CD8-positive, alpha-beta memory T cell (primary cell): Measurements from ENCODE around the gene SPRN. TPM values are rescaled to one million over a fixed set of nuclear protein-coding genes. Genes with fewer than 3 reads are reported as not detected.
A peak's percentile ranks its signal among the peaks of the same experiment; 100 is the strongest.
"Not testable (repeated sequence)": the region's sequence is repeated elsewhere in the genome, so short reads cannot be mapped to it uniquely, and the experiment has no call there.

Experiments used
- CTCF ChIA-PET: fragments of 350-600 bp; sonication (Branson Sonifier 250); formaldehyde crosslinking; loops from one replicate; lab custom pipeline; 2021; ENCODE audit warnings: antibody characterized with exemption; lab: Charles Lee
- POLR2A ChIA-PET: fragments of 350-600 bp; sonication (Branson Sonifier 250); formaldehyde crosslinking; loops from one replicate; lab custom pipeline; 2021; ENCODE audit warnings: antibody characterized with exemption; lab: Charles Lee
- DNase-seq, 5 donors: peaks; one replicate each; pipeline versions ENCODE4 v3.0.0 to v3.0.0-alpha.2; 2020 to 2022; ENCODE audit warnings: mixed read lengths in 1 of 5
- H3K27ac ChIP-seq: one replicate; pipeline ENCODE4 v1.7.0; 2013; ENCODE audit warnings: low read depth, mild to moderate bottlenecking, low read length, moderate library complexity
- H3K27me3 ChIP-seq: 2 replicates; pipeline ENCODE4 v1.7.0; 2013; ENCODE audit warnings: low read length, mild to moderate bottlenecking; ENCODE audit not compliant: insufficient read depth, poor library complexity, severe bottlenecking
- H3K36me3 ChIP-seq: 2 replicates; pipeline ENCODE4 v1.7.0; 2013; ENCODE audit warnings: mild to moderate bottlenecking, low read length, moderate library complexity; ENCODE audit not compliant: insufficient read depth
- H3K4me1 ChIP-seq: 2 replicates; pipeline ENCODE4 v1.7.0; 2013; ENCODE audit warnings: mild to moderate bottlenecking, low read length, moderate library complexity; ENCODE audit not compliant: insufficient read depth
- H3K4me3 ChIP-seq: 2 replicates; pipeline ENCODE4 v1.7.0; 2013; ENCODE audit warnings: mild to moderate bottlenecking, low read length
- H3K9me3 ChIP-seq: 2 replicates; pipeline ENCODE4 v1.7.0; 2013; ENCODE audit warnings: mild to moderate bottlenecking, low read length
- H3K27ac Mint-ChIP-seq, 8 donors: one replicate each; pipeline ENCODE4 v1.8.0; 2020 to 2021; ENCODE audit warnings: mixed read lengths in 8 of 8, mild to moderate bottlenecking in 6 of 8, inconsistent platforms in 3 of 8, moderate library complexity in 3 of 8
- H3K27me3 Mint-ChIP-seq, 2 donors: one replicate each; pipeline ENCODE4 v1.8.0; 2020 to 2021; ENCODE audit warnings: mixed read lengths in 2 of 2, mild to moderate bottlenecking in 1 of 2, moderate library complexity in 1 of 2
- H3K36me3 Mint-ChIP-seq, 3 donors: one replicate each; pipeline ENCODE4 v1.8.0; 2020 to 2021; ENCODE audit warnings: mixed read lengths in 3 of 3, inconsistent platforms in 1 of 3, mild to moderate bottlenecking in 1 of 3
- H3K4me1 Mint-ChIP-seq, 3 donors: one replicate each; pipeline ENCODE4 v1.8.0; 2020 to 2021; ENCODE audit warnings: mixed read lengths in 3 of 3, inconsistent platforms in 1 of 3, mild to moderate bottlenecking in 1 of 3
- H3K4me3 Mint-ChIP-seq, 7 donors: one replicate each; pipeline ENCODE4 v1.8.0; 2020 to 2021; ENCODE audit warnings: mixed read lengths in 7 of 7, mild to moderate bottlenecking in 6 of 7, moderate library complexity in 4 of 7, inconsistent platforms in 2 of 7
- H3K9me3 Mint-ChIP-seq, 5 donors: one replicate each; pipeline ENCODE4 v1.8.0; 2020 to 2022; ENCODE audit warnings: mixed read lengths in 5 of 5, mild to moderate bottlenecking in 3 of 5, moderate library complexity in 2 of 5, inconsistent platforms in 1 of 5
- polyA plus RNA-seq: library from polyadenylated mRNA; unstranded; fragments of 300-500 nt; fragmentation: Illumina TruSeq; gene quantifications from one replicate; pipeline ENCODE4 v1.2.3, GENCODE V29; 2021
- total RNA-seq, 2 experiments: library from RNA; stranded (reverse); gene quantifications; one replicate each; pipeline ENCODE4 v1.2.3, GENCODE V29; 2021

SPRN gene
- total and polyA plus RNA-seq, 3 experiments from 2014 or later, result 0.43 TPM; not detected in 2

DNA sequence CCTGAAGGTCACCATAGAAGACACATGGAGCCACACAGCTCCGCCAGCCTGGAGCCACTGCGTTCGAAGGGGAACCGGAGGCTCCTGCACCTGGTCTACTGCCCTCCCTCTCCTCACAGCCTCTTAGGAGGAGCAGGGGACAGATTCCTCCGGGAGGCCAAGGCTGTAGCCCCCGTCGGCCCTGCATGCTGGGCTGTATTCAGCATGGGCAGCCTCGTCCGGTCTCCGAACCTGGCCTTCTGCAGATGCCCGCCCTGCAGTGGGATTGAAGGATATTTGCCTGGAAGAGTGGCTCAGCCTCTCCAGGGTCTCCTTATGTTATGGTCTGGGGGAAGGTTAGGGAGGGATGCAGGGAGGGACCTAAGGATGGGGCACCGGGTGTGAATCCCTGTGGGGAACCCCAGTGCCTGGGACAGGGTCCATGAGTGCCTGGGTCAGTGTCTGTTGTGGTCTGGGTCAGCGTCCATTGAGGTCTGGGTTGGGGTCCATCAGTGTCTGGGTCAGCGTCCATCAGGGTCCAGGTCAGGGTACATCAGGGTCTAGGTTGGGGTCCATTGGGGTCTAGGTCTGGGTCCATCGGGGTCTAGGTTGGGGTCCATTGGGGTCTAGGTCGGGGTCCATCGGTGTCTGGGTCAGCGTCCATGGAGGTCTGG is 16.3 kb upstream of the SPRN start:
- Mint-ChIP-seq H3K27me3 (peaks cover 10 to 14% of the 10 kb centered on the region in 2 donors), H3K27ac (peak overlapping the region in 4 of 8 donors; percentile 17 to 90 (median 71)), H3K4me1 (peaks cover 29 to 33% (median 33%) of the 10 kb centered on the region in 3 donors), H3K4me3 (peak overlapping the region in 2 of 7 donors; percentile 19 to 41), H3K9me3 (peaks cover 0 to 7% (median 6%) of the 10 kb centered on the region in 5 donors), H3K36me3 (peaks cover 0 to 14% (median 3%) of the 10 kb centered on the region in 3 donors)
- Histone ChIP-seq H3K4me3 (no peak overlapping the region), H3K4me1 (peaks cover 7% of the 10 kb centered on the region), H3K27me3 (no peaks in the 10 kb centered on the region), H3K27ac (no peak overlapping the region), H3K9me3 (no peaks in the 10 kb centered on the region), H3K36me3 (no peaks in the 10 kb centered on the region)
- peak in 1 of 5 donors; percentile 41 for DNase-seq
- ChIA-PET CTCF (no interaction called here), POLR2A (no interaction called here)

DNA sequence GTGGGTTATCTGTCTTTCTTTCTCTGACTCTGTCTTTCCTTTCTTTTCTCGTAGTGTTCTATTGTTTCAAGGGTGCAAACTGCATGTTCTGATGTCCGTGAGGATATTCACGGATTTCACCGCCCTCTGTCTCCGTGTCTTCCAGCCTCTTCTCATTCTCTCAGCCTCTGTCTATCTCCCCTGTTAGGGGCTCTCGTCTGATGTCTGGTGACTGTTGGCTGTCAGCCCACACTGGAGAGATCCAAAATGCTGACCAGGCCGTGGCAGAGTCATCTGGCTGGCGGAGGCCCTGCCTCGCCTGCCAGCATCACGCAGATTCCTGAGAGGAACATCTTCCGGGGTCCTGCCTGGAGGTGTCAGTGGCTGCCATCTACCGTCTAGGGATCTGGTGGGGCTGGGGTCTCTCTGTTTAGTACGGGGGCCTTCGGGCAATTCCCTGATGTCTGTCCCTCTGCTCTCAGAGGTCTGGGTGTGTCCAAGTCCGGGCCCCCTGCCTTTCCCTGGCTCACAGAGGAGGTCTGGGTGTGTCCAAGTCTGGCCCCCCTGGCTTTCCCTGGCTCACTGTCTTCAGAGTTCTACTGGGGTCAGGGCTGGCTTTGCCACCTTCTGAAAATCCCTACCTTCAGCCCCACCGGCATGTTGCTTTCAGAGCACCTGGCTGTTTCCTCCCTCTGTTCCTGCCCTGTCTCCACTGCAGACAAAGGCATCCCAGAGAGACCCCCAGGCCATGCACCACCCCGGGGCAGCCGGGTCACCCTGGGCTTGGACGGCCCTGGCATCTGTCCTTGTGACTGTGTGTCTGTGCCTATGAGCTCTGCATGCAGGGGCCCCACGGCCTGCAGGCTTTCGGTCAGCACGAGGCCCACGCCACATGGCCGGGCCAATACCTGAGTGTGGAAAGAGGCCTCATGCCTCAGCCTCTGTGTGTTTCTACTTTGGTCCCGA is 15.4 kb upstream of the SPRN start:
- POLR2A ChIA-PET, result no interaction called here

DNA sequence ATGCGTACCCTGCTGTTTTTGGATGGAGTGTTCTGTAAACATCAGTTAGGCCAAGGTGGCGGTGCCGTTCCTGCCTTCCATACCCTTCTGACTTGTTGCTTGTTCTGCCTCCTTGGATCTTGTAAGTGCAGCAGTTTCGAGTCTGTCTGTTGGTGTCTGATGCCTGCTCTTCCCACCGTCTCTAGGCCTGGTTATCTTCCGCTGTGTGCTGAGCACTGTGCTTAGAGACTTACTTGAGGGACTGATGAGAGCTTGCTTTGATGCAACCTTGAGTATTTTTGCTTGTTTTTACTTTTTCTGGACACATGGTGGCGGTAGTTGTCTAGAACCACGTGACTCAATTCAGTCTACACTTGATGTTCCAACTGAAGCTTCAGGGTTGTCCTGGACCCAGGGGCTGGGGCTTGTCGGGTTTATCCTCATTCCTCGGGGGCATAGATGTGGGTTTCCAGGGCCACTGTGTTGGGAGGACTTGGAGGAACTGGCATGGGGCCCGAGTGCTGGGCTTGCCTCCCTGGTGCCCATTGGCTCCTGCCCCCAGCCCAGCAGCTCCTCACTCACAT is 14.4 kb upstream of the SPRN start:
- ChIA-PET CTCF (interaction anchor here (0.6 to 2.9 kb wide), 2 partner anchors 110 to 137 kb away, joined by 3 to 11 read pairs; no protein-coding TSS in a partner anchor), POLR2A (no interaction called here)
- Mint-ChIP-seq H3K27ac (peak overlapping the region in 4 of 8 donors; percentile 13 to 56 (median 32)), H3K4me3 (peak overlapping the region in 5 of 7 donors; percentile 1 to 33 (median 12)), H3K36me3 (peaks cover 0 to 14% (median 1%) of the 10 kb centered on the region in 3 donors), H3K27me3 (peaks cover 10 to 12% of the 10 kb centered on the region in 2 donors), H3K4me1 (peaks cover 29 to 33% (median 33%) of the 10 kb centered on the region in 3 donors), H3K9me3 (peaks cover 0 to 5% (median 3%) of the 10 kb centered on the region in 5 donors)
- Histone ChIP-seq H3K36me3 (no peaks in the 10 kb centered on the region), H3K27me3 (no peaks in the 10 kb centered on the region), H3K27ac (no peak overlapping the region), H3K9me3 (no peaks in the 10 kb centered on the region), H3K4me3 (no peak overlapping the region), H3K4me1 (peaks cover 7% of the 10 kb centered on the region)
- DNase-seq, result peak in 1 of 5 donors; percentile 22

More for the DNA sequence above, 15.4 kb upstream of the SPRN start:
- Mint-ChIP-seq H3K27ac (peak overlapping the region in 4 of 8 donors; percentile 18 to 87 (median 56)), H3K9me3 (peaks cover 0 to 6% (median 3%) of the 10 kb centered on the region in 5 donors), H3K27me3 (peaks cover 10 to 14% of the 10 kb centered on the region in 2 donors), H3K36me3 (peaks cover 0 to 14% (median 1%) of the 10 kb centered on the region in 3 donors), H3K4me3 (peak overlapping the region in 3 of 7 donors; percentile 3 to 33 (median 6)), H3K4me1 (peaks cover 29 to 33% (median 33%) of the 10 kb centered on the region in 3 donors)
- H3K27ac ChIP-seq, result no peak overlapping the region
- H3K9me3 ChIP-seq, result no peaks in the 10 kb centered on the region
- CTCF ChIA-PET, result no interaction called here
- H3K27me3 ChIP-seq, result no peaks in the 10 kb centered on the region
- no peak overlapping the region for H3K4me3 ChIP-seq
- peak in 1 of 5 donors; percentile 40 for DNase-seq
- H3K4me1 ChIP-seq, result peaks cover 7% of the 10 kb centered on the region
- no peaks in the 10 kb centered on the region for H3K36me3 ChIP-seq

DNA sequence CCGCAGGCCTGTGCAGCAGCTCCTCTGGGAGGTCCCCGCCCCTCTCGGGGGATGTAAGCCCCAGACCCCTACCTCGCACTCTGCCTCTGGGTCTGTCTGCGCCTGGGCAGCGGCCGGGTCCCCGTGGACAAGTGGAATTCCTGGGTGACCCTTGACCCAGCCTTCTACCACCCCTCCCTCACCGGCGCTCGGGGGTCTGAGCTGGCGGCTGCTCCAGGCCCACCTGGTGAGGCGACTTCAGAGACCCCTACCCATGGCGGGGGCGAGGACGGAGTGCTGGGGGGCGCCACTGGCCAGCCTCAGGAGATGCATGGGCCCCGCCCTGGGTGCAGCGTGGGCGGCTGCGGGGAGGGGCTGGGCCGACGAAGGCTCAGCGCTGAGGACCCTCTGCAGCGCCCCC is 8.4 kb upstream of the SPRN start:
- DNase-seq, H3K27ac Mint-ChIP-seq, H3K27me3 ChIP-seq, H3K36me3 Mint-ChIP-seq, H3K4me1 Mint-ChIP-seq, CTCF ChIA-PET, H3K27ac ChIP-seq, H3K36me3 ChIP-seq, H3K4me1 ChIP-seq, H3K4me3 ChIP-seq, H3K9me3 ChIP-seq, H3K4me3 Mint-ChIP-seq, POLR2A ChIA-PET: not testable (repeated sequence)
- H3K9me3 Mint-ChIP-seq, result peaks cover 0 to 19% (median 9%) of the 10 kb centered on the region in 5 donors
- peaks cover 8 to 13% of the 10 kb centered on the region in 2 donors for H3K27me3 Mint-ChIP-seq

DNA sequence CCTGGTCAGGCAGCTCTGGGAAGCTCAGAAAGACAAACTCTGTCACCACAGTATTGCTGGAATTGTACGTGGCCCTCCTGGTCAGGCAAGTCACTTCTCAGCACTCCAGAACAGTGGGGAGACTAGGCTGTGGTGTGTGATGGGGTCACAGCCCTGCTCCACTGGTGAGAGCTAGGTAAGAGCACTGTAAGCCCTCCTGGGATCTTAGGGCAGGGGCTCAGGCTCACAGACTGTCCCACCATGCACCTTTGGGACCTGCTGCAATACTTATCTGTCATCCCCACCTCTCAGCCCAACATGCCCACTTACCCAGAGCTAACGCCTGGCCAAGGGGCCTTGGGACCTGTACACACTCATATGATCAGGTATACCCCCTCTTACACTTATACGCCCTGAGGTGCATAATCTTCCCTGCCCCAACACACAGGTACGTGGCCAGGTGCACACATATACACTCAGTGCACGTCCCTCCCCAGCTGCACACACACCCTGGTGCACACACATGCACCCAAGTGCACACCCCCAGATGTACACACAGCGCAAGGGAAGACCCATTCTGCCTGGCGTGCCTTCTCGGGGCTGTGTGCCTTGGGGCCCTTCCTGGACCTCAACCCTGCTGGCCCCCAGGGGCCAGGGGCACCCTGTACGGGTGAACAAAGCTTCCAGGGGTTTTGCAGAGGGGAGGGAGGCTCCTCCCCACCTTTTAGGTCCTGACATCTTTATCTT is 7.6 kb upstream of the SPRN start:
- H3K27ac ChIP-seq, H3K4me3 Mint-ChIP-seq, H3K27me3 ChIP-seq, H3K36me3 Mint-ChIP-seq, H3K4me3 ChIP-seq, POLR2A ChIA-PET, DNase-seq, H3K4me1 Mint-ChIP-seq, H3K4me1 ChIP-seq, H3K36me3 ChIP-seq, H3K27ac Mint-ChIP-seq, H3K9me3 ChIP-seq, H3K27me3 Mint-ChIP-seq, CTCF ChIA-PET: not testable (repeated sequence)
- peaks cover 0 to 19% (median 9%) of the 10 kb centered on the region in 5 donors for H3K9me3 Mint-ChIP-seq

DNA sequence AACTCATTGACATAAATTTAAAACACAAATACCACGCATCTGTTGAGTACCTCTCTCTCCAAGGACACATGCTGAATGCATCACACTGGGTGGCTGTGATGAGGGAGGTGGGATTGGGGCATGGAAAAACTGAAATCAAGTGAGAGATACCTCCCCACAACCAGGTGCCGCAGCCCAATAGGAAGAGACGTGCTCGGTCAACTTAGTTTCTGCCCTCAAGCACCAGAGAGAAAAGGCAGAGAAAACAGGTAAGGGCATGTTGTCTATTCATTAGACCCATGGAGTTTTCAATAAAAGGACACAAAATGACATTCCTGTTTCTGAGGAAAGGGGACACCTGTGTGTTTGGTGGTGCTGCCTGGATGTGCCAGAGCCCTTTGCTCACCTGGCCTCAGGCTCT is 5.1 kb upstream of the SPRN start:
- H3K36me3 Mint-ChIP-seq, CTCF ChIA-PET: not testable (repeated sequence)

DNA sequence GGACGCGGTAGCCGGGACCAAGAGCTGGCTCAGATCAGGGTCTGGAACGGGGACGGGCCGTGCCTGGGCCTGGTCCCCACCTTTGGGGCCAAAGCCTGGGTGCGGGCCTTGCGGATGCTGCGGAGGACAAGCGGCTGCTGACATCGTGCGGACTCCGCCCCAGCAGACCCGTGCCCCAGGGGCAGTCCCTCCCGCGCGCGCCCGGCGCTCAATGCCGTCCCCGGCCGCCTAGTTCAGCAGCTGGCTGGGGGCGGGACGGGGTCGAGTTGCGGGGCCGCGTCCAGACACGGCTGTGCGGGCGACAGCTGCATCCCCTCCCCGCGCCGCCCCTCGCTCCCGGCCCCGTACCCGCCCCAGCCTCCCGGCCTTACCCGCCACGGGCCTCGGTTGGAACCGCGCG is 323 bp downstream of the SPRN start:
- H3K36me3 Mint-ChIP-seq, result peaks cover 0 to 12% (median 2%) of the 10 kb centered on the region in 3 donors
- H3K4me3 Mint-ChIP-seq, DNase-seq, H3K27me3 Mint-ChIP-seq, H3K9me3 ChIP-seq, H3K4me3 ChIP-seq, H3K4me1 Mint-ChIP-seq, H3K9me3 Mint-ChIP-seq, H3K4me1 ChIP-seq, H3K27me3 ChIP-seq, CTCF ChIA-PET, H3K27ac ChIP-seq, H3K36me3 ChIP-seq, H3K27ac Mint-ChIP-seq, POLR2A ChIA-PET: not testable (repeated sequence)

More for the DNA sequence above, 5.1 kb upstream of the SPRN start:
- not testable (repeated sequence) for H3K27me3 ChIP-seq, H3K27ac Mint-ChIP-seq, H3K4me3 ChIP-seq, DNase-seq, H3K4me3 Mint-ChIP-seq, H3K4me1 ChIP-seq, H3K27me3 Mint-ChIP-seq, H3K9me3 ChIP-seq, H3K27ac ChIP-seq, H3K36me3 ChIP-seq, H3K4me1 Mint-ChIP-seq
- H3K9me3 Mint-ChIP-seq, result peaks cover 0 to 17% (median 9%) of the 10 kb centered on the region in 5 donors
- POLR2A ChIA-PET, result interaction anchor here (0.6 kb wide), 1 partner anchor 56 kb away, joined by 5 read pairs; no protein-coding TSS in a partner anchor
